PC-9 (cell line): Measurements from ENCODE around the gene ORM2.

ENCODE experiments used
- EZH2 ChIP-seq: fragments of 200-600 bp; sonication (generic); IDR thresholded peaks from 2 replicates; pipeline ENCODE4 v1.8.0; 2017; ENCODE audit warnings: antibody characterized with exemption, low read depth
- TF ChIP-seq, protein P1 (sequence below): fragments of 200-600 bp; sonication (generic); conservative IDR thresholded peaks from 2 replicates; pipeline ENCODE4 v1.6.1; 2017; ENCODE audit warnings: mixed run types, antibody characterized with exemption, mild to moderate bottlenecking, moderate library complexity

DNA sequence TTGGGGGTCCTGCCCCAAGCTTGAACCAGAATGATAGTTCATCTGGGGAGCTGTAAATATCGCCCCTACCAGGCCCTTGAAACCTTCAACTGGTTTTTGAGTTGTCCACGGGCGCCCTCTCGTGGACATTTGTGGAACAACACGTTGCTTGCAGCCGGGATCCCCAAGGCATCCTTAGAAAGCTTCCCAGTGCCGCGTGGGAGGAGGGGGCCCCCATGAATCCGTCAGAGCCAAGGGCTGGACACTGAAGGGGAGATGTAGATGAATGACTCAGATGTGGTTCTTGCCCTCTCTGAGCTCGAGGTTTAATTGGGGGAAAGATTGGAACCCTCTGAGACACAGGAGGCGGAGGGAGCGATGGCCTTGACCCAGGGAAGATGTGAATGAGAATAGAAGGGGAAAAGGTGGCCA lies 38.6 kb upstream of the ORM2 start:
- no peak for TF ChIP-seq EZH2
- TF ChIP-seq, protein P1, sequence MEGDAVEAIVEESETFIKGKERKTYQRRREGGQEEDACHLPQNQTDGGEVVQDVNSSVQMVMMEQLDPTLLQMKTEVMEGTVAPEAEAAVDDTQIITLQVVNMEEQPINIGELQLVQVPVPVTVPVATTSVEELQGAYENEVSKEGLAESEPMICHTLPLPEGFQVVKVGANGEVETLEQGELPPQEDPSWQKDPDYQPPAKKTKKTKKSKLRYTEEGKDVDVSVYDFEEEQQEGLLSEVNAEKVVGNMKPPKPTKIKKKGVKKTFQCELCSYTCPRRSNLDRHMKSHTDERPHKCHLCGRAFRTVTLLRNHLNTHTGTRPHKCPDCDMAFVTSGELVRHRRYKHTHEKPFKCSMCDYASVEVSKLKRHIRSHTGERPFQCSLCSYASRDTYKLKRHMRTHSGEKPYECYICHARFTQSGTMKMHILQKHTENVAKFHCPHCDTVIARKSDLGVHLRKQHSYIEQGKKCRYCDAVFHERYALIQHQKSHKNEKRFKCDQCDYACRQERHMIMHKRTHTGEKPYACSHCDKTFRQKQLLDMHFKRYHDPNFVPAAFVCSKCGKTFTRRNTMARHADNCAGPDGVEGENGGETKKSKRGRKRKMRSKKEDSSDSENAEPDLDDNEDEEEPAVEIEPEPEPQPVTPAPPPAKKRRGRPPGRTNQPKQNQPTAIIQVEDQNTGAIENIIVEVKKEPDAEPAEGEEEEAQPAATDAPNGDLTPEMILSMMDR: peak; percentile 98
